Astrocyte of the spinal cord (primary cell): ENCODE results near the gene KIFBP.
"Not testable (repeated sequence)": the region's sequence is repeated elsewhere in the genome, so short reads cannot be mapped to it uniquely, and the experiment has no call there.

ENCODE experiments used
- DNase-seq: peaks from one replicate; pipeline ENCODE4 v3.0.0; 2011; ENCODE audit warnings: low read depth, low spot score
- H3K4me3 ChIP-seq: 2 replicates; pipeline ENCODE4 v1.5.1; 2011; ENCODE audit warnings: low read depth, mild to moderate bottlenecking, low read length, moderate library complexity
- CTCF ChIP-seq: IDR thresholded peaks from 2 replicates; pipeline ENCODE4 v1.5.1; 2012; ENCODE audit warnings: low read depth, mild to moderate bottlenecking, low read length, inconsistent platforms
- in situ Hi-C: cut with HindIII; loops from 2 replicates; pipeline ENCODE4 v1.10.0; 2017; ENCODE audit warnings: low sequenced_read_pairs

Gene KIFBP

DNA sequence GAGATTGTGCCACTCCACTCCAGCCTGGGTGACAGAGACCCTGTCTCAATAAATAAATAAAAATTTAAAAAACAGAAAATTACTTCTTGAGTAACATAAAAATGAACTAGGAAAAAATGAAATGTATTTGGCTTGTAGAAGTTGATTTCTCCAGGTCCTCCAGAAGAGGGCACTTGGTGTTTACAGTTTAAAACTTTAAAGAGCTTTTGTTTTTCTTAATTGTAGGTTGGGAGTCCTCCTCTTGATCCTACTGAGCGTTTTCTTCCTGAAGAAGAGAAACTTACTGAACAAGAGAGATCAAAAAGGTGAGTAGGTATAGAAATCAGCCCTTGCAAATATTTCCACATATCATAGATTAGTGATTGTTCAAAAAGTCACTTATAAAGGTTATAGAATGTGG is 16.2 kb downstream of the KIFBP start:
- in situ Hi-C loops = no loop called here
- peak; percentile 46 for TF ChIP-seq CTCF
- DNase-seq = peak; percentile 58
- H3K4me3 ChIP-seq = no peak overlapping the region

DNA sequence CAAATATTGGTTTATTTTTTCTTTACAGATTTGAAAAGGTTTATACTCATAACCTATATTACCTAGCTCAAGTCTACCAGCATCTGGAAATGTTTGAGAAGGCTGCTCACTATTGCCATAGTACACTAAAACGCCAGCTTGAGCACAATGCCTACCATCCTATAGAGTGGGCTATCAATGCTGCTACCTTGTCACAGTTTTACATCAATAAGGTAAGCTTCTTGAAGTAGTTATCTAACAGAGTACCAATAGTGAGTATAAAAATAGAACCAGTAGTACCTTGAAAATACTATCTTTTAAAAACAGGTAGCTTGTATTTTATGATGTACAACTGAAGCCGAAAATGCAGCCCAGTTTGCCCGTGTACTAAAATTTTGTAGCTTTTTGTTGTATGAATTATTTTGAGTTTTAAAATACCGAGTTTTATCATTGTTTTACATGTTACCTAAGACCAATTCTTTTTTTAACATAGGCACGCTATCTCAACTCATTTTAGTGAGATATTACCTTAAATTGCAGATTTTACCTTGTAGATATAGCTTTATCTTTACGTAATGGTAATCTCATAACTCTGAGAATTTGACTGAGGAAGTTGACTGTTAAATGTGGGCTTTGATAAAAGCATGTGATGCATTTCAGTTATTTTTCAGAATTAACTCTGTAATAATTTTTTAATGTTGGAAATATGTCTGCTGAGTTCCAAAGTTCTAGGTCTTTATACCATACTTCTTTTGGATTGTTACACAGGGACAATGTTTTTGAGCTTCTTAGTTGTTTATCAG is 17.3 kb downstream of the KIFBP start:
- in situ Hi-C loops = no loop called here
- no peak for TF ChIP-seq CTCF
- H3K4me3 ChIP-seq = no peak overlapping the region
- no peak for DNase-seq

DNA sequence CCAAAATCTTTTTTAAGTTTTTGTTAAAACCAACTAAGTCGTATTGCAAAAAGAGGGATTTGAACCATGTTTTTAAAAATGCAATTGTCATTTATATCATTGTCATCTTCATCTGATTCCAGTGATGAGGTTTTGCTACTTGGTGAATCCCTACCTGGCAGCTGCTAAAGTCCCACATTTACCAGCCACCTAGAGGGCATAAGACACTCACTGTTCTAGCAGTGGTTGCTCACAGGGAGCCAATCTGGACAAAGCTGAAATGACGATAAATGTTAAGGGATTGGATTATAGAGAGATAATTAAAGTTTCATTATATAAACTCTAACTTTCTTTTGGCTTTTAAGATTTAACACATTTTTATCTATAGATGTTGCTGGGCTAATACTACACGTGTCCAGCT is 18.7 kb downstream of the KIFBP start:
- no peak overlapping the region for H3K4me3 ChIP-seq
- no peak for TF ChIP-seq CTCF
- DNase-seq = no peak
- in situ Hi-C loops = no loop called here

DNA sequence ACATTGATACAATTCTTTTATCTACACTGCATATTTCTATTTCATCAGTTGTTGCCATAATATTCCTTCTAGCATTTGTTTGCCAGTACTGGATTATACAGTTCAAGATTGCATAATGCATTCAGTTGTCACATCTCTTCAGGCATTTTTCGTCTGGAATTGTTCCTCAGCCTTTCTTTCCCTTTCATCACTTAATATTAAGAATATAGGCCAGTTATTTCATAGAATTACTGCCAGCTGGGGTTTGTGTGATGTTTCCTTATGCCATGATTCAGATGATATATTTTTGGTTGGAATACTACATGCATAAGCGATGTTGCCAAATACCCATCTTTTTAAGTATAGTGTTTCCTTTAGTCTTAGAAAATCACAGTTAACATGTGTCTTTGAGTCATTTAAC is 20.8 kb downstream of the KIFBP start:
- in situ Hi-C loops = no loop called here
- DNase-seq = no peak
- TF ChIP-seq CTCF = no peak
- no peak overlapping the region for H3K4me3 ChIP-seq

DNA sequence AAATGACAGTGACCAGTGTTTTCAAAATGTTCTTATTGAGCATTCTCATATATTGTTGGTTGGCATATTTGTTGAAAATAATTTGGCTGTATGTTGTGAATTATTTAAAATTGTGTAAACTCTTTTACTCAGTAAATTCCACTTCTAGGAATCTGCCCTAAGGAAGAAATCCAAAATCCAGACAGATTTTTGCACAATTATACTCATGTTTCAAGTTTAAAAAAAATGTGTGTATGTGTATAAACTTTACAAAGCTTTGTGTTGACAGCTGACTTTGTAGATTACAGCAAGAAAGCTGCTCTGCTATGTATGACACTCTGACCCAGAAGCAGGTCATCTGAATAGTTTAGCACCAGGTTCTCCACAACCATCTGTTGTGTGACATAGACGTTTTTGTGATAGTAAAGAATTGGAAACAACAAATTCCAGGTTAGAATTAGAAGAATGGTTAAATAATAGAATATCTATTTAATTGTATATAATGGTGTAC is 21.6 kb downstream of the KIFBP start:
- no peak overlapping the region for H3K4me3 ChIP-seq
- no peak for DNase-seq
- TF ChIP-seq CTCF = no peak
- in situ Hi-C loops = no loop called here

- in situ Hi-C loops, DNase-seq, H3K4me3 ChIP-seq: not testable (repeated sequence)
Measured at GRCh38 chr10:69012778-69013177, 24.2 kb downstream of the KIFBP start.

- H3K4me3 ChIP-seq = no peak overlapping the region
- DNase-seq = no peak
- no peak for TF ChIP-seq CTCF
- in situ Hi-C loops = no loop called here
Measured at GRCh38 chr10:69014171-69014570, 25.6 kb downstream of the KIFBP start.
